Stimulated activated CD8-positive, alpha-beta memory T cell treated with anti-CD3 and anti-CD28 coated beads, Interleukin-12 subunit alpha, Interleukin-12 subunit beta, amount 100 ng/mL, for 1 hour (primary cell): Measurements from ENCODE around the gene STEEP1.
"Not testable (repeated sequence)": the region's sequence is repeated elsewhere in the genome, so short reads cannot be mapped to it uniquely, and the experiment has no call there.

Source experiments
- DNase-seq: peaks from one replicate; pipeline ENCODE4 v3.0.0-alpha.2; 2020; ENCODE audit warnings: low read depth

Gene STEEP1

GRCh38 chrX:119529345-119530276 lies 35.6 kb downstream of the STEEP1 start:
- no peak for DNase-seq

GRCh38 chrX:119523664-119524184 lies 41.5 kb downstream of the STEEP1 start:
- no peak for DNase-seq

DNA sequence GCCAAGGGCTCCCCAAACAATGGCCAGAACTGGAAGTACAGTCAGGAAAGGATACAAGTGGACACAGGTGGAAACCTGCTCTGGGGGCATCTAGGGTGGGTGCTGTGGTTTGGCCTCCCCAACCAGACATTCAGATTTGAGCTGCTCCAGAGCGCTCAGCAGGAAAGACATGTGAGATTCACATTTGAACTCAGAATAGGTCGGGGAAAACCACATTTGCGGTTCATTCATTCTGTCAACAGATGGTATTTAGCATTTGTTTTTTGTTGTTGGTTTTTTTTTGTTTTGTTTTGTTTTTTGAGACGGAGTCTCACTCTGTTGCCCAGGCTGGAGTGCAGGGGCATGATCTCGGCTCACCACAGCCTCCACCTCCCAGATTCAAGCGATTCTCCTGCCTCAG lies 44.0 kb downstream of the STEEP1 start:
- no peak for DNase-seq

GRCh38 chrX:119518371-119518770 lies 46.8 kb downstream of the STEEP1 start:
- no peak for DNase-seq

DNA sequence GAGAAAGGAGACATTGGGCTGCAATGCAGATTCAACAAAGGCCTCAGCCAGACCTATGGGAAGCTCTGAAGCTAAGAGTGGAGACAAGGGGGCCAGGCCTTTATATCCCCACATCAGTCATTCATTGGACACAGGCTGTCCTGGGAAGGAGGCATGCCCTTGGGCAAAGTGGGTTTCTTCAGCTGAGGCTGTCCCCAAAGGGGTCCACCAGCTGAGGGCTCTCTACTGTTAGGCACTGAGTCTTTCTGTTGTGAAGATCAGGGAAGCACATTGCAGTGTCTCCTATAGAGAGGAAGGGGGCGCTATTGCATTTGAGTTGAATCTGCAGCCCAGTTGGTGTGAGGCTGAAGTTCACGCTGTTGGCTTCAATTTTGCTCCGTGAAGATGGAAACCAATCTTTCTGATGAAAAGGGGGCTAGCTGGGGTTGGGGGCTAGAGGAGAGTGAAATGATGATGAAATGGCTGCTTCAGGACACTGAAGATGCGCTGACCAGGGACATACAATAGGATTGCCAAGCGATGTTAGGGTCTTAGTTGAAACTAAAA lies 49.0 kb downstream of the STEEP1 start:
- DNase-seq: peak; percentile 11

DNA sequence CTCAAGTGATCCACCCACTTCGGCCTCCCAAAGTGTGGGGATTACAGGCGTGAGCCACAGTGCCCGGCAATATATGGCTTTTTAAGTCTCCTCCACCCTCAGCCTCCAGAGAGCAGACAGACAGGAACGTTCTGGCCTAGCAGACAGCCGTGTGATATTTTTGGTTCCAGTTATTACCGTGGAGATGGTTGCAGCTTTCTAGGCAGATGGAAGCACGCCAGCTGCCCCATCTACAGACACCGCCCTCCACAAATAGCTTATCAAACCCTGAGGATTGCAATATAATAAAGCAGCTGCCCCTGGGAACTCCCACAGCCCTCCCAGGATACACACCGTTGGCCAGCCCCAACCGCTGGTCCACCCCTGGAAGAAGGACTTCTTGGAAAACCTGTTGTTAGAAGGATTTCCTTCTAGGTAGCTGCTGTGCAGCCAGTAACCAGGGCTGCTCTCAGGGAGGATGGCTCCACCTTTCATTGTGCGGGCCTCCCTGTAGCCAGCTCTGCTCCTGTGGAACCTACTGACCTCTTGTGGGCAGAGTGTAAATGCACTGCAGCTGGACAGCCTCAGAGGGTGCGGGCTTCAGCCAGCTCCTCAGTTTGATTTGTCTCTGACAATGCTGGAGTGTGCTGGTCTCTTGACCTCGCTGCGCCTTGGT lies 52.9 kb downstream of the STEEP1 start:
- no peak for DNase-seq

- no peak for DNase-seq
Measured at GRCh38 chrX:119507206-119507605, 58.0 kb downstream of the STEEP1 start.

DNA sequence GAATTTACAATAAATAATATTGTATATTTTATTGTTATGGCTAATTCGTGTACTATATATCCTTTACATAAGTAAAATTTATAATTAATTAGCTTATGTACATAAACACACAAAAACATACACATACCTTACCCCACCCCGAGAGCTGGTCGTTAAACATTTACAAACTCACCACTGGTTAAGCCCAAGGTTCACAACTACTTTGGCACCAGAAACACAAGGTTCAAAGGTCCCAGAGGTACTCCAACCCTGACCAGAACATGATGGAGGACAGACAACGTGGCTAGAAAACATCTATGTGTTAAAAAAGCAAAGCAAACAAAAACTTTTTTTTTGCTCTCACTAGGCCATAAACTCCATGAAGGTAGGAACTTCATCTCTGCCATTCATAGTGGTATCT lies 59.3 kb downstream of the STEEP1 start:
- no peak for DNase-seq

DNA sequence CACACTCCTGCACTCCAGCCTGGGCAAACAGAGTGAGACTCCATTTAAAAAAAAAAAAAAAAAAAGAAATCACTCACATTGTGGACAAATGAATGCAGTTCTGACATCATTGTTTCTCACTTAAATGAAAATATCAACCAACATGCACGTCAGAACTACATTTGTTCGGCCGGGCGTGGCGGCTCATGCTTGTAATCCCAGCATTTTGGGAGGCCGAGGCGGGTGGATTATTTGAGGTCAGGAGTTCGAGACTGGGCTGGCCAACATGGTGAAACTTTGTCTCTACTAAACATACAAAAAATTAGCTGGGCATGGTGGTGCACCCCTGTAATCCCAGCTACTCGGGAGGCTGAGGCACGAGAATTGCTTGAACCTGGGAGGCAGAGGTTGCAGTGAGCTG lies 60.1 kb downstream of the STEEP1 start:
- DNase-seq: not testable (repeated sequence)

DNA sequence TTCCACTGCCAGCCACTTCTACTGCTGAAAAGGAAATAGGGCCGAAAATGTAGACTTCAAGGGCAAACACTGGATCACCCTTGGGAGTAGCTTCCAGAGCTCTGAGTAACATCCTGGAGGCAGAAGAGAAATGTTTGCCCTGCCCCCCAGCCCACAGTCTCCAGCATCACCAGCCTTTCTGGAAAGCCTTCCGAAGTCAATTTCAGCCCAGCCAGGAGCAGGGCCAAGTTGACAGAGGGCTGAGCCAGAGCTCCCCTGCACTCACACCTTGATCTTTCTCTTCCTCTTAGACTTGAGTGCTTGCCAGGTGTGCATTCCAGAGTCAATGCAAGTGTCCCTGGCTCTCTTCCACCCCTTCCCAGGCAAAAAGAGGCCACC lies 61.7 kb downstream of the STEEP1 start:
- DNase-seq: no peak

- no peak for DNase-seq
Measured at GRCh38 chrX:119502727-119503483, 62.3 kb downstream of the STEEP1 start.

- DNase-seq: no peak
Measured at GRCh38 chrX:119501511-119502148, 63.6 kb downstream of the STEEP1 start.

- DNase-seq: no peak
Measured at GRCh38 chrX:119500061-119500800, 65.0 kb downstream of the STEEP1 start.

DNA sequence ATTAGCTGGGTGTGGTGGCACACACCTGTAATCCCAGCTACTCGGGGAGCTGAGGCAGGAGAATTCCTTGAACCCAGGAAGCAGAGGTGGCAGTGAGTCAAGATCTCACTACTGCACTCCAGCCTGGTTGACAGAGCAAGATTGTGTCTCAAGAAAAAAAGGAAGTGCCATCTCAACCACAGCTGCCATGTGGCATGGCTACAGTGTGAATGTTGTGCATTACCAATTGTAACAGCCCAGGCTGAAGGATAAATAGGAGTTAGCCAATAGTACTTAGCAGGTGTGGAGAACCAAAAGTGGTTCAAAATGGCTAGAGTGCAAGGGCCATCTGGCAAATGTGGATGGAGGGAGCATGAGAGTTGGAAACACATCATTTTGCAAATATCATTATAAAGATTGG lies 68.0 kb downstream of the STEEP1 start:
- no peak for DNase-seq

- DNase-seq: no peak
Measured at GRCh38 chrX:119495734-119496726, 69.2 kb downstream of the STEEP1 start.

DNA sequence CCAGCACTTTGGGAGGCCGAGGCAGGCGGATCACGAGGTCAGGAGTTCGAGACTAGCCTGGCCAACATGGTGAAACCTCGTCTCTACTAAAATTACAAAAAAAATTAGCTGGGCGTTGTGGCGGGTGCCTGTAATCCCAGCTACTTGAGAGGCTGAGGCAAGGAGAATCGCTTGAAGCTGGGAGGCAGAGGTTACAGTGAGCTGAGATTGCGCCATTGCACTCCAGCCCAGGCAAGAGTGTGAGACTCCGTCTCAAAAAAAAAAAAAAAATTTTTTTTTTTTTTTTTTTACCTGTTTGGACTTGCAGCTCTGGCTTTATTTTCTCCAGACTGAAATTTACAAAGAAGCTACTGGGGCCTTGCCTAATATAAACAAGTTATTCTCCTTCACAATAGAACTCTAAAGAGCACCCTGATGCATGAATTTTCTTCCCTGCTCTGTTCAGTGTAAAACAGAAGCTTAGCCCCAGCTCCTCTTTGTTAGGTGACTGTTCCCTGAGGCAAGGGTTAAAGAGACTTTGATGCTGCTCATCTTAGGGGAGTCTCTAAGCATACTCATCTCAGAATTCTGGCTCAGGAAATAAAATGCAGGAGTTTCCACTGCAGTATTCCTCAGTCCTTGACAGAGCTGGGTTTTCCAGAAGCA lies 71.2 kb downstream of the STEEP1 start:
- DNase-seq: not testable (repeated sequence)

GRCh38 chrX:119492463-119492862 lies 72.7 kb downstream of the STEEP1 start:
- no peak for DNase-seq

GRCh38 chrX:119489212-119490074 lies 75.8 kb downstream of the STEEP1 start:
- DNase-seq: no peak
